Measurements from ENCODE around the gene SCN2B.
"Not testable (repeated sequence)": the region's sequence is repeated elsewhere in the genome, so short reads cannot be mapped to it uniquely, and the experiment has no call there.

GRCh38 chr11:118183691-118184090 lies 7.3 kb upstream of the SCN2B start:
- not testable (repeated sequence) for TF ChIP-seq ZNF274 (IDR thresholded peaks at IDR 0.05; ENCODE audit: low read depth, low read length); SUZ12 (IDR thresholded peaks at IDR 0.05; ENCODE audit: extremely low read depth, insufficient read depth, insufficient read length); YY1 (IDR thresholded peaks at IDR 0.05; ENCODE audit: insufficient read depth, insufficient read length)
